Epithelial cell of umbilical artery (primary cell): ENCODE data around the gene ADIRF. TPM values are rescaled to one million over a fixed set of nuclear protein-coding genes. Genes with fewer than 3 reads are reported as not detected.

Source experiments
- total RNA-seq: library from RNA; depleted of rRNA; stranded (reverse); fragments of >200 nt; gene quantifications from 2 replicates; pipeline ENCODE4 v1.2.3, GENCODE V29; 2014

ADIRF gene
- total RNA-seq: 12.0 TPM in 1 of 2 replicates, not detected in the other

DNA sequence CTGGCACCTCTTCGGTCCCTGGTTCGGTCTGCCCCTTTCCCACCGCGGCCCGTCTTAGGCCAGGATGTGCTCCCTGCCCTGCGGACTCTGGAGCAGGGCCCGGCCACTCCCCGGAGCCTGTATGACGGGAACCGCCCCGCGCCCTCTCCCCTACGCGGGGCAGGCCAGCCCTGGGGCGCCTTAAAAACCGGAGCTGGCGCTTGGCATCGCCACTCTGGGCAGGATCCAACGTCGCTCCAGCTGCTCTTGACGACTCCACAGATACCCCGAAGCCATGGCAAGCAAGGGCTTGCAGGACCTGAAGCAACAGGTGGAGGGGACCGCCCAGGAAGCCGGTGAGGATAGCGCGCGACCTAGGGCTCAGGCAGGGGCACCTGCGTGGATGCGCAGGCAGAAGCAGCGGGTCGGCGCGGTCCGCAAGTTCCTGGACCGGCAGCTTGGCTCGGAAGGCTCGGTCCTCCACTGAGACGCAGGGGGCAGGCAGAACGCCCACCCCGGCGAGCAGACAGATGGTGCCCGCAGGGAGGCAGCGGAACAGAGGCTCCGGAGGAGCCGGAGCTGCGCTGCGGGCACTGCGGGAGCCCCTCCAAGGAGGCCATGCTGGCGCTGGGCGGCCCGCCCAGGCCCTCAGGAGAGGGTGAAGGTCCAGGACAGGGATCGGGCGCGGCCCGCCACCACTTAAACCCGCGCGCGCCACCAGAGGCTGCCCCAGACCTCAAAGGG is at the start of gene ADIRF:
ADIRF (plus strand) TSS at position 212 of the 723 bp plus-strand sequence; CDS start at position 275, 63 bp downstream.

GRCh38 chr10:86957471-86958115 is 10.7 kb upstream of the ADIRF start, which contains the start of gene MMRN2:
MMRN2 (minus strand) TSS chr10:86957615; CDS start chr10:86957541, 74 bp downstream.

DNA sequence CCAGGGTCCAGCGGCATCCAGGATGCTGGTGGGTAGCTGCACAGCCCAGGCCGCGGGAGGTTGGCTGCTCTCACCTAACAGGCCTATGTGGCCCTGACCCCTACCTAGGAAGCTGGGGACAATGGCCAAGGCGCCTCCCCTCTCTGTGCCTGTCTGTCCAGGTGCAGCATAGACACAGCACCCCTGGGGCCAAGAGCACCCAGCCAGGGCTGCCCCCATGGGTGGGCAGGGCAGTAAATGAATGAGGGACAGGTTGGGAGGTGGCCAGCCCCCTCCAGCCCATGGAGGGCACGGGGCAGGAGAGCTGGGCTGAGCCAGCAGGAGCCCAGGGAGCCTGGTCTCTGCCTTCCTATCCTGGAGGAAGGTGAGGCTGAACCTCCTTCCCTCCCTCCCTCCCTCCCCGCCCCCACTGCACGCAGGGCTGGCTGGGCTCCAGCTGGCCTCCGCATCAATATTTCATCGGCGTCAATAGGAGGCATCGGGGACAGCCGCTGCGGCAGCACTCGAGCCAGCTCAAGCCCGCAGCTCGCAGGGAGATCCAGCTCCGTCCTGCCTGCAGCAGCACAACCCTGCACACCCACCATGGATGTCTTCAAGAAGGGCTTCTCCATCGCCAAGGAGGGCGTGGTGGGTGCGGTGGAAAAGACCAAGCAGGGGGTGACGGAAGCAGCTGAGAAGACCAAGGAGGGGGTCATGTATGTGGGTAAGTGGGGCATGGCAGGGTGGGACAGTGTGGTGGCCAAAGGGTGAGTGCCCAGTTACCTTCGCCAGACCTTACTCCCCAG is 10.0 kb upstream of the ADIRF start, which contains the start of gene SNCG:
SNCG (plus strand) TSS at position 484 of the 785 bp plus-strand sequence; CDS start at position 583, 99 bp downstream.

GRCh38 chr10:87020056-87020455 is 51.8 kb downstream of the ADIRF start, which contains the start of gene FAM25A:
FAM25A (plus strand) TSS chr10:87020294; CDS start chr10:87020325, 31 bp downstream.

Other genes starting within 250 kb of the ADIRF start
- 0.46 and 0.65 TPM in 2 replicates for gene BMPR1A, start 211.9 kb upstream of the ADIRF start, total RNA-seq
- gene MMRN2, start 10.9 kb upstream of the ADIRF start, total RNA-seq: 346 and 377 TPM in 2 replicates
- 45.8 and 76.9 TPM in 2 replicates for gene SNCG, start 9.9 kb upstream of the ADIRF start, total RNA-seq
- gene FAM25A, start 51.8 kb downstream of the ADIRF start, total RNA-seq: not detected in 2 replicates
- 237 and 272 TPM in 2 replicates for gene GLUD1, start 126.4 kb downstream of the ADIRF start, total RNA-seq
- gene SHLD2, start 126.7 kb downstream of the ADIRF start, total RNA-seq: 22.4 and 35.1 TPM in 2 replicates